ENCODE data around the gene PAPOLA. TPM values are rescaled to one million over a fixed set of nuclear protein-coding genes. Genes with fewer than 3 reads are reported as not detected.

The PAPOLA gene
- total RNA-seq, 6 experiments from 2014 or later = 115 to 148 (median 130) TPM

DNA sequence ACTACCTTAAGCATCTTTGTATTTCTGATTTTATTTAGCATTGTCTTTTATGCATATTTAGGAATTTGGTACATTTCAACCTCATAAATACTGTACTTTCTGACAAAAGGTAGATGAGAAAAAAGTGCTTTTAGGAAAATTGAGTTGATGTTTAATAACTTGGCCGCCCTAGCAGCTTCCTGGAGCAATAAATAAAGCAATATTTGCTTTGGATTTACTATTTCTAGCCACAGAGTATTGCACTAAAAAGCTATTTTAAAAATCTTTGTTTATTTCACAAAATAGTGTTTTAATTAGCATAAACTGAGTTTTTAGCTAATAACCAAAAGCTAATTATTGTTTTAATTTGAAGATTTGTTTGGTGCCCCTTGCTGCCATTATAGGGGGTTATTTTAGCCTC is 9.5 kb downstream of the PAPOLA start:
- DNase-seq = no peak
- Mint-ChIP-seq H3K27me3 (ENCODE audit: insufficient read depth) (peaks cover 1% of the 10 kb centered on the region; the same call in 1 of the 2 replicates), H3K4me3 (no peak overlapping the region), H3K4me1 (ENCODE audit: low read depth) (peaks cover 54% of the 10 kb centered on the region), H3K36me3 (ENCODE audit: low read depth) (no peaks in the 10 kb centered on the region), H3K9me3 (no peaks in the 10 kb centered on the region), H3K27ac (no peak overlapping the region)
- TF ChIP-seq, protein P1, sequence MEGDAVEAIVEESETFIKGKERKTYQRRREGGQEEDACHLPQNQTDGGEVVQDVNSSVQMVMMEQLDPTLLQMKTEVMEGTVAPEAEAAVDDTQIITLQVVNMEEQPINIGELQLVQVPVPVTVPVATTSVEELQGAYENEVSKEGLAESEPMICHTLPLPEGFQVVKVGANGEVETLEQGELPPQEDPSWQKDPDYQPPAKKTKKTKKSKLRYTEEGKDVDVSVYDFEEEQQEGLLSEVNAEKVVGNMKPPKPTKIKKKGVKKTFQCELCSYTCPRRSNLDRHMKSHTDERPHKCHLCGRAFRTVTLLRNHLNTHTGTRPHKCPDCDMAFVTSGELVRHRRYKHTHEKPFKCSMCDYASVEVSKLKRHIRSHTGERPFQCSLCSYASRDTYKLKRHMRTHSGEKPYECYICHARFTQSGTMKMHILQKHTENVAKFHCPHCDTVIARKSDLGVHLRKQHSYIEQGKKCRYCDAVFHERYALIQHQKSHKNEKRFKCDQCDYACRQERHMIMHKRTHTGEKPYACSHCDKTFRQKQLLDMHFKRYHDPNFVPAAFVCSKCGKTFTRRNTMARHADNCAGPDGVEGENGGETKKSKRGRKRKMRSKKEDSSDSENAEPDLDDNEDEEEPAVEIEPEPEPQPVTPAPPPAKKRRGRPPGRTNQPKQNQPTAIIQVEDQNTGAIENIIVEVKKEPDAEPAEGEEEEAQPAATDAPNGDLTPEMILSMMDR (IDR thresholded peaks at IDR 0.05) = no peak

DNA sequence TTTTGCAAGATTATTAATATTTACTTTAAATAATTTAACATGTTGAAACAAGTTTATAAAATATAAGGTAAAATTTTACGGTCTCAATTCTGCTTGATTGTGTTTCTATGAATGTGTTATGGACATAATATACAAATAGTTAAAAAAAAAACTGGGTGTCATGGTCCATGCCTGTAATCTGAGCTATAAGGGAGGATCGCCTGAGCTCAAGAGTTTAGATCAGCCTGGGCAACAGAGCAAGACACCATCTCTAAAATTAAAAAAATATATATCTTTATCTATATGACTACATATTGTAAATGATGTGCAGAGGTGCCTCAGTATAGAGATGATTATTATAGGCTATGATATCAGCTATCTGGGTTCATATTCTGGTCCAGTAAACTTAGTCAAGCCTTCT is 9.9 kb downstream of the PAPOLA start:
- H3K4me1 Mint-ChIP-seq (ENCODE audit: low read depth) = peaks cover 59% of the 10 kb centered on the region
- H3K9me3 Mint-ChIP-seq = no peaks in the 10 kb centered on the region
- H3K36me3 Mint-ChIP-seq (ENCODE audit: low read depth) = no peaks in the 10 kb centered on the region

DNA sequence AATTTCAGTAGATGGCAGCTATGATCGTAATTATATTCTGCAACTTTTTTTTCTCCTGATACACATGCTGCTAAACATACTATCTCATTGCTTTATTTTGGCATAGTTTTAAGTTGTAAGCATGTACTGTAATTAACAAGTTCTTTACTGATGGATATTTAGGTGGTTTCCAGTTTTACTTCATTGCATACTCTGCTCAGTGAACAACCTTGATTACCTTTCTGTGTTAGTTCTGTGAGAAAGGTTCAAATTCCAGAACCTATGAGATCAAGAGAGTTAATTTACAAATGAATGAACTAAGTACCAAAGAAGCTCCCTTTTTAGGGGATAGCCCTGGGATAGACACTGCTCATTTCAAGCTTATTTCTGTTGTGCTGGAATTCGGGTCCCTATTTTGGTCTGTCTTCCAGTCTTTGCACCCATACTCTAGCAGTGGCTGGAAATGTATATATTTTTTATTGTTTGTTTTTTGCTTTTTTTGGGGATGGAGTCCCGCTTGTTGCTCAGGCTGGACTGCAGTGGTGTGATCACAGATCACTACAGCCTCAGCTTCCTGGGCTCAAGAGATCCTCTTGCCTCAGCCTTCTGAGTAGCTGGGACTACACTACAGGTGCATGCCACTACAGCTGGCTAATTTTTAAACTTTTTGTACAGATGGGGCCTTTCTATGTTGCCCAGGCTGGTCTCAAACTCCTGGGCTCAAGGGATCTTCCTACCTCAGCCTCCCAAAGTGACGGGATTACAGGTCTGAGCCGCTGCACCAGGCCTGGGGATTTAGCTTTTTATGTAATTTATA is 10.6 kb downstream of the PAPOLA start:
- TF ChIP-seq, protein P1 (IDR thresholded peaks at IDR 0.05) = no peak
- peaks cover 61% of the 10 kb centered on the region for H3K4me1 Mint-ChIP-seq (ENCODE audit: low read depth)
- H3K27ac Mint-ChIP-seq = no peak overlapping the region
- peaks cover 1% of the 10 kb centered on the region; the same call in 1 of the 2 replicates for H3K27me3 Mint-ChIP-seq (ENCODE audit: insufficient read depth)
- no peaks in the 10 kb centered on the region for H3K36me3 Mint-ChIP-seq (ENCODE audit: low read depth)
- no peak for DNase-seq
- H3K9me3 Mint-ChIP-seq = no peaks in the 10 kb centered on the region
- H3K4me3 Mint-ChIP-seq = no peak overlapping the region

More for the DNA sequence above, 9.9 kb downstream of the PAPOLA start:
- Mint-ChIP-seq H3K4me3 (no peak overlapping the region), H3K27me3 (ENCODE audit: insufficient read depth) (peaks cover 1% of the 10 kb centered on the region; the same call in 1 of the 2 replicates), H3K27ac (no peak overlapping the region)
- TF ChIP-seq, protein P1 (IDR thresholded peaks at IDR 0.05) = no peak
- no peak for DNase-seq

DNA sequence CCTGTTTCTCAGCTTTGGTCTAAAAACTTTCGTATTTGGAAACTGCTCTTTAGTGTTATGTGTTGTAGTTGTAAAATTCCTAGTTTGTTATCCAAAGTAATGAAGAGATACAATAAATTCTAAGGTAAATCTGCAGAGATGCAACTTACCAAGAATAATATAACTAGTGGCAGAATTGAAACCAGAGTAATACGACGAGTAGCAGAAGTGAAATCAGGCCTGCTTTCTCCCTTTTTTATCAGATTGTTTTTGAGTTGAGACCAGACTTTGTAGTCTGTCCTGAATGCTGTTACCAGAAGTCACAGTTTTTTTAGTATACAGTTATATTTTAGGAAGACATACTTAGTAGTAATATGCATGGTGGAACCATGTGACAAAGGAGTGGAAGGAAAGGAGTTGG is 12.5 kb downstream of the PAPOLA start:
- Mint-ChIP-seq H3K27ac (no peak overlapping the region), H3K4me3 (no peak overlapping the region), H3K9me3 (no peaks in the 10 kb centered on the region), H3K4me1 (ENCODE audit: low read depth) (peaks cover 49% of the 10 kb centered on the region), H3K36me3 (ENCODE audit: low read depth) (peaks cover under 1% of the 10 kb centered on the region; the same call in 1 of the 2 replicates), H3K27me3 (ENCODE audit: insufficient read depth) (peaks cover 1% of the 10 kb centered on the region; the same call in 1 of the 2 replicates)
- TF ChIP-seq, protein P1 (IDR thresholded peaks at IDR 0.05) = no peak
- no peak for DNase-seq

DNA sequence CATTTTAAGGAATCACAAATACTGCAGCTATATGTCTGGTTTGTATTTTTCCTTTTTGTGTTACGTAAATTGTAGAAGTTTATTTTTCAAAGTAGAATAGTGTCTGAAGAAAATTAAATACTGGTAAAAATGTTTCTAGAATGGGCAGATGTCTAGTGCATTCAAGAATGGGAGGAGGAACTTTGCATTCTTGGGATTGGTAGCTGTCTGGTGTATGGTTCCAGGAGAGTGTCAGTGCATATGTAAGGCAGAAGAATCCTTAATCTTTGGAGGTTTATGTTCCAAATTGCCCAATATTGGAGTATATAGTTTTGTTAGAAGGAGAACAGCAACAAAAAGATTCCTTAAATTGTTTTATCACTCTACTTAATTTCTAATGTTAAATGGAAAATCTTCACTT is 13.5 kb downstream of the PAPOLA start:
- H3K27me3 Mint-ChIP-seq (ENCODE audit: insufficient read depth) = peaks cover 1% of the 10 kb centered on the region; the same call in 1 of the 2 replicates
- DNase-seq = no peak
- no peak overlapping the region for H3K27ac Mint-ChIP-seq
- TF ChIP-seq, protein P1 (IDR thresholded peaks at IDR 0.05) = no peak
- H3K36me3 Mint-ChIP-seq (ENCODE audit: low read depth) = peaks cover 4% of the 10 kb centered on the region; the same call in 1 of the 2 replicates
- no peaks in the 10 kb centered on the region for H3K9me3 Mint-ChIP-seq
- H3K4me1 Mint-ChIP-seq (ENCODE audit: low read depth) = peaks cover 44% of the 10 kb centered on the region
- H3K4me3 Mint-ChIP-seq = no peak overlapping the region
